IPS-11a (cell line): ENCODE measurements around the gene GNRHR.
"Not testable (repeated sequence)": the region's sequence is repeated elsewhere in the genome, so short reads cannot be mapped to it uniquely, and the experiment has no call there.

Source experiments
- H3K4me3 ChIP-seq: one replicate; pipeline ENCODE4 v1.5.1; 2013; ENCODE audit warnings: low read depth, low read length, control low read depth

The GNRHR gene

DNA sequence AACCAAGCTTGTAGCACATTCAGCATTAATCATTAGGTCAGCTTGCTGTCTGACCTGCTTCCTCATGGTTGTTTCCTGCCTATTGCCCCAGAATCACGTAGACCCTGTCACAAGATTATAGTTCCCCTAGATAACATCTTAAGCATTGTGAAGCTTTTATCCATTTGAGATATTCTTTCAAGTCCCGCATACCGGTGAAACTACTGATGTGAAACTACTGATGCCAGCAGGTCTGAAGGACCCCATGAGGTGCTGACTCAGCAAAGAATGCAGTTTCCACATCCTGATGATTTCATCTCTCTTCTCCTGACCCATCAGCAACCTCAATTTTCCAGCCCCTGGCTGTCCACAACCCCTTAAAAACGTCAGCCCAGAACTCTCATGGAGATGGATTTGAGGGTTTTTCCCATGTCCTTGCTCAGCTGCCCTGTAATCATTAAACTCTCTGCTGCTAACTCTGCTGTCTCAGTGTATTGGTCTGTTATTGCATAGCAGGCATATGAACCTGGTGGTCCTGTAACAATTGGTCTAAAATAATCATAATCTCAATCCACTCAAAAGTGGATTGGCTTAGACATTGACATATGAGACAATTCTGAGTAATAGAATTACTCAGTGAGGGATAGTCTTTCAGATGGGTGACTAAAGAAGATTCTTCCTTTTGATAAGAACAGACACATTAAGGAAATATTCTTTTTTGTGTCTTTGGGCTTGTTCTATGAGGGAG, 26.9 kb downstream of the GNRHR start:
- no peak overlapping the region for H3K4me3 ChIP-seq

DNA sequence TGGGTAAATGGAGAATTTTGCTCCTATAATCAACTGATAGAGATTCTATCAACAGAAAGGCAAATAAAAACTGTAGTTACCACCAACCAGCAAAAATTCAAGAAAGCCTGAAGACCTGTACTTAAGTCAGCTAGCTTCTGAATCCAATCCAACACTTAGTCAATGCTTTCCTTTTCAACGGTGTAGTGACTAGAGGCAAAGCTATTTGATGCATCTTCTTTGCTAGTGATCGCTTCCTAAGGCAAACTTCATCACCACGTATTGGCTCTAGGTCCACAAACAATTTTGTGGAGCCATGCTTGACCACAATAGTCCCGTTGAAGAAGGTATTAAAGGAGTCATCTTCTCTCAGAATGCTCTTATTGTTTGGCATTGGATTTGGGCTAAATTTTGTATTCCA, 28.2 kb downstream of the GNRHR start:
- no peak overlapping the region for H3K4me3 ChIP-seq

DNA sequence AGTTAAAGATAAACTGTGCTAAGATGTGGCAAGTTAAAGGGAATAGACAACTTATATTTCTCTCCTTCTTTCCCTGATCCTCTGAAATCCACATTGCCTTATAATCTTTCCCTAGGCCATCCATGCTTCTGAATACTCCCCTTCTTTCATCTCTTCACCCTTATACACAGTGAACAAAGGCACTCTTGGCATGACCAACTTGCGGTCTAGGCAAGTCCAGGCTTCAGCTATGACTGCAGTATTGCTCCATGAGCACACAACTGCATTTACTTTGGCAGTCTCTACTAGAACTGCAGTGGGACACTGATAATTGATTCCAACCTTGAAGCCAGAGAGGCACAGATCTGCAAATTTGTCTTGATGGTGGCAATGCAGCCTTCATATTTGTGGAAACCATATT, 29.1 kb downstream of the GNRHR start:
- no peak overlapping the region for H3K4me3 ChIP-seq

DNA sequence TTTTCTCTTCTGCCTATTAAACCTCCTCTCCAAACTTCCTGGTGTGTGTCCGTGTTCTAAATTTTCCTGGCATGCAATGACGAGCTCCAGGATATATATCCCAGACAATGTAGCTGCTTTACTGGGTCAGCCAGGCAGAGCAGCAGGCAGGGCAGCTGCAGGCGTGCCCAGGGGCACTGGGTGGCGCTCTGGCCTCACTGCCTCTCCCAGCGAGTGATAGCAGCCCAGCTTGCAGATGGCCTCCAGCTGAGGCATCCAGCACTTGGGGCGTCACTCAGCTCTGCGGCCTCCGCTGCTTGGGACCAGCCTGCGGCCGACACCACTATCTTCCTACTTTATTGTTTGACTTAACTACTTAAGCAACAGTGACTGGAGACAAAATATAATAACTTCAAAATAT, 30.2 kb downstream of the GNRHR start:
- no peak overlapping the region for H3K4me3 ChIP-seq

DNA sequence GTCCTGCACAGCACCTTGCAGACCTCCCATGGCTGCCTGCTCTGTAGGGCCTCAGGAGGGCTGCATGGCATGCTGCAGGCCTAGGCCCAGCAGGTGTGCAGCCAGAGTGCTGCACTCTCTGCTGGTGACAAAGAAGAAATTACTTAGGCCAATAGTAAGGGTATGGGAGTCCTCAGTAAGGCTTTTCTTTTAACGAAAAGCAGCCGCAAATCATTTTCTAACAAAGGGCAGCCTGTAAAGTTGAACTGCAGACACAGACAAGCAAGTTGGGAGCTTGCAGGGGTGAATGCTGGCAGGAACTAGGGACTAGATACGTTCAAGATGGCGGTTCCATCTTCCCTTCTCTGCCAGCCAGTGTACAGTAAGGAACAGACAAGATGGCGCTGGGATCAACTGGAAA, 30.8 kb downstream of the GNRHR start:
- H3K4me3 ChIP-seq = no peak overlapping the region

DNA sequence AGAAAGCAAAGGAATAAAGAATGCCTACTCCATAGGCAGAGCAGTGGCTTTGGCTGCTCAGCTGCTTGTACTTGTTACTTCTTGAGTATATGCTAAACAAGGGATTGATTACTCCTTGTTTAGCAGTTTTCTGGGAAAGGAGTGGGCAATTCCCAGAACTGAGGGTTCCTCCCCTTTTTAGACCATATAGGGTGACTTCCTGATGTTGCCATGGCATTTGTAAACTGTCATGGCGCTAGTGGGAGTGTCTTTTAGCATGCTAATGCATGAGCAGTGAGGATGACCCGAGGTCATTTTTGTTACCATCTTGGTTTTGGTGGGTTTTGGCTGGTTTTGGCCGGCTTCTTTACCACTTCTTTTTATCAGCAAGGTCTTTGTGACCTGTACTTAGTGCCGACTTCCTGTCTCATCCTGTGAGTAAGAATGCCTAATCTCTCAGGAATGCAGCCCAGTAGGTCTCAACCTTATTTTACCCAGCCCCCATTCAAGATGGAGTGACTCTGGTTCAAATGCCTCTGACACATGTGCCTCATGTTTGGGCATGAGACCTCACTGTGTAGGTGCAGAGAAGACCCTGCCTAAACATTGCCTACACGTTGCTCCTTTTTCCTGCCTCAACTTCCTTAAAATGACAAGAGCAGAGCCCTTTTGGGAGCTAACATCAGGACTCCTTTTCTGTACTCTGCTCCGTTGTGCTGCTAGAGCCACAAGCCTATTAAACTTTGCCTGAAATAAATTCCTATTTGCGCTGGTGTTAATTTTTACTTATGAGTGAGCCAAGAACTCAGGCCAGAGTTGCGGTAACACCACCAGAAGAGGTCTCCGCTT, 32.2 kb downstream of the GNRHR start:
- H3K4me3 ChIP-seq = no peak overlapping the region

DNA sequence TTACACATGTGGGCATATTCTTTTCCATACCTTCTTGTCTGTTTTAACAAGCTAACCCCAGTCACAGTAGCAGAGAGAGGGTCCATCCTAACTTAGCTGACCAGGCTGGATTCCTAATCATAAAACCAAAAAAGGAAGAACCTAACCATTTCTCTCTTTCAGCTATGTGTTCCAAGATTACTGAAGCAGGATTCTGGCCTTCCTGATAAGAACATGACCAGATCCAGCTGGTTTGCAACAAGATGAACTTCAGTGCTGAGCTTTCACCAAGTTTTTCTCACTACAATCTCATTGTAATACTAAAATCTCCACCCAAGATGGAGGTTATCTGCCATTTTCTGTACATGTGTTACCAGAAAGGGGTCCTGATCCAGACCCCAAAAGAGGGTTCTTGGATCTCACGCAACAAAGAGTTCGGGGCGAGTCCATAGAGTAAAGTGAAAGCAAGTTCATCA, 32.8 kb downstream of the GNRHR start:
- no peak overlapping the region for H3K4me3 ChIP-seq

DNA sequence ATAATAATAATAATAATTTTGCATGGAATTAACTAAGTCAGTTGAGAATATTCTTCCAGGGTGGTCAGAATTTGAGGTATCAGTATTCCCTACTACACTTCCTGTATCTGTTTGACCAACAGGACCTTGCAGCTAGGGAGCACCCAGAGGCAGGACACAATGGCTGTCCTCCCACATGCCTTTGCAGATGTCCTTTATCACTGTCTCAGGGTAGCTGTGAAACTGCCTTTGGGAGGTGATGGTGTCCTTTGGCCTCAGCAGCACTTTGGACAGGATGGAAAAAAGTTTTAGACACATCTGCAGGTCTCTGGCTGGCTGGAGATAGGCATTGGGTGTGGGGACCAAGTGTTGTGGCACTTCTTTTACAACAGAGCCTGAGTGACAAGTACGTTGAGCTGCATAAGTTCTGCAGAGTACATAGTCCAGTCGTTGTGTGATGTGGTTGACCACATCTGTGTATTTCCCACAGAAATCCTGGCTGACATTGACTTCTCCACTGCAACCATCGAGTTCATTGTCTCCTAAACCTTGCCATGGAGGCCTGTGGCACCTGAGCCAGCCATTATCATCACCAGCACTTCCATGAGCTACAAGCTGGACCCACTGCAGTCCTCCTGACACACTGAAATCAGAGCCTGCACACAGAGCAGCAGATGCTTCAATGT, 34.1 kb downstream of the GNRHR start:
- no peak overlapping the region for H3K4me3 ChIP-seq

DNA sequence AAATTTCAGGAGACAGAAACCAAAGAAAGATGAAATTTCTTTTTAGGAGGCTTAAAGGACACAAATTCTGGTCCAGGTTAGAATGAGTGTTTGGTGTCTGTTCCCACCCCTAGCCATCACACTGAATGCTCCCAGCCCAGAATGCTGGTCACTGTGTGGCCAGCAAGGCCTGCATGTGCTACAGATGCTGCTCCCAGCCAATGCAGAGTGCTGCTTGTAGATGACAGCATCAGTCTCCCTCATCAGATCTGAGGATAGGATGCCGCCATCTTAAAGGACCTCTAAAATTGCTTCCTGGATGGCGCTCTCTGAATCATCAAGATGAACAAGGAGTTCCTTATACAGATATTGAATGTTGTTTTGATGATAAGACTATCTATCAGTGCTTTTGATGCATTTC, 35.3 kb downstream of the GNRHR start:
- no peak overlapping the region for H3K4me3 ChIP-seq

DNA sequence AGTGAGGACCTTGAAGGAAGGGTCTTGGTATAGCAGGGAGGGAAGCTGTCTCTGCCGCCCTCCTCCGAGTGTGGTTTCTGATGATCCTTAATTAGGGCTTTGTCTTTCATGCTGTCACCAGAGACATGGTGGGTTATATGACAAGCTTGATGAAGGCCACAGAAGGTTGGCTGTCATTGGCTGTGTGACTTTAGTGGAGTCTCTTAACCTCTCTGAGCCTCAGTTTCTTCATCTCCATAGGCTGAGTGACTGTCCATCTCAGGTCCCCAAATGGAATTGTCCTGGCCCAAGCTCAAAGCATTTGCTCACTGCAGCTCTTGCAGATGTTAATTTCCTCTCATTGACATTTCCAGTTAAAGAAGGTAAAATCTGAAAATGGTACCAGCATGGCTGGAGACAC, 36.6 kb downstream of the GNRHR start:
- H3K4me3 ChIP-seq = no peak overlapping the region

DNA sequence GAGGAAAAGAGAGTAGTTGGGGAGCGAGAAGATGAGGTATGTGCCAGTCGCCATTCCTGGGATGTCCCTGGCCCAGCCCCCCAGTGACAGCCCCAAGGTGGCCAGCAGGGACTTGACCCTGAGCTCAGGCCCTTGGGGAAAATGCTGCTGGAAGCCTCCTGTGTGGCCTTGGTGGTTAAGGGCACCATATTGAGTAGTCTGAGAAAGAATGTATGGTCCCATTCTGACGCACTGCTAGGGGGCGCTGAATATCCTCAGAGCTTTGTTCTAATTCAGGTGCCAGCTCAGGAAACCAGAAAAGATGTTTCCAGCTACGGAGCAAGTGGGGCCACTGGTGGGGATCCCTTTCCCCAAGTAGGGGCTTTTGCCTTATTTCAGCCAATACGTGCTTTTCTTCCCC, 39.2 kb downstream of the GNRHR start:
- no peak overlapping the region for H3K4me3 ChIP-seq

DNA sequence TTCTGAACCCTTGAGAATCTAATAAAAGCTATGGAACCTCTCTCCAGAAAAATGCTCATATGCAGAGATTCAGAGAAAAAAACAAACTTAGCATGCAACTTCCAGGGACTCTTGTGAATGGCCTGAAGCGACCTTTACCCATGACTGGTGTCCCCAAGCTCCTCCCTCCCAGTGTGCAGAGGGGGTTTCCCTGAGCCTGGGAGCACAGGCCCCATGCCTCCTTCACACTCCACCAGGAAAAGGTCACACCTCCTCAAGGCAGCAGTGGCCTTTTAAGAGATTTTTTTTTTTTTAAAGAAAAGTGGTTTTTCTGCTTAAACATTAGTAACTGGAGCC, 40.0 kb downstream of the GNRHR start:
- no peak overlapping the region for H3K4me3 ChIP-seq

DNA sequence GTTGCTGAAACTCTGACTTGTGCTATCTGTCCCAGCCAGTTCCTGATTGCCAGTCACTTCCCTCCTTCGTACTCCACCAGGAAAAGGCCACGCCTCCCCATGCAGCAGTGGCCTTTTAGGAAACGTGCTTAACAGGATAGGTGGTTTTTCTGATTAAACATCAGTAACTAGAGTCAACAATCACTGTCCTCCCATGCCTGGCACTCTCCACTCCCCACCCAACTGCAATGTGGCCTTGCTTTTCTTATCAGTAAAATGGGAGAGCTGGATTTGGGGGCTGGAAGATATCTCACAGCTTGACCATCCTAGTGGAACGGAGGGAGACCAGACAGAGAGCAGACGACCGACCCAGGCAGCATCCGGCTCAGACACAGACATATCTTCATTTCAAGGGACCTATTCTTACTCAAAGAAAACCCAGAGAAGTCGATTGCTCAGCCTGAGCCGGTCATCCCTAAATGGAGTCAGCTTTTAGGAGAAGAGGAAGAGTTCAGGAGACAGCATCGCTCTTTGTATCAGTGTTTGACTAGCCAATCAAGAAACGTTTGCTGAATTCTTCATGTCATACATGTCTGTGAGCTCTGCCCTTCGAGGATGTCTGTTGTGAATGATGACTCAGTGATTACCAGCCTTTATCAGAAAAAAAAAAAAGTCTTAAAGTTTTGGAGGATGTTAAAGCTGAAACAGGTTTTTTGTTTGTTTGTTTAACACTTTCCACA, 40.5 kb downstream of the GNRHR start:
- H3K4me3 ChIP-seq = no peak overlapping the region

DNA sequence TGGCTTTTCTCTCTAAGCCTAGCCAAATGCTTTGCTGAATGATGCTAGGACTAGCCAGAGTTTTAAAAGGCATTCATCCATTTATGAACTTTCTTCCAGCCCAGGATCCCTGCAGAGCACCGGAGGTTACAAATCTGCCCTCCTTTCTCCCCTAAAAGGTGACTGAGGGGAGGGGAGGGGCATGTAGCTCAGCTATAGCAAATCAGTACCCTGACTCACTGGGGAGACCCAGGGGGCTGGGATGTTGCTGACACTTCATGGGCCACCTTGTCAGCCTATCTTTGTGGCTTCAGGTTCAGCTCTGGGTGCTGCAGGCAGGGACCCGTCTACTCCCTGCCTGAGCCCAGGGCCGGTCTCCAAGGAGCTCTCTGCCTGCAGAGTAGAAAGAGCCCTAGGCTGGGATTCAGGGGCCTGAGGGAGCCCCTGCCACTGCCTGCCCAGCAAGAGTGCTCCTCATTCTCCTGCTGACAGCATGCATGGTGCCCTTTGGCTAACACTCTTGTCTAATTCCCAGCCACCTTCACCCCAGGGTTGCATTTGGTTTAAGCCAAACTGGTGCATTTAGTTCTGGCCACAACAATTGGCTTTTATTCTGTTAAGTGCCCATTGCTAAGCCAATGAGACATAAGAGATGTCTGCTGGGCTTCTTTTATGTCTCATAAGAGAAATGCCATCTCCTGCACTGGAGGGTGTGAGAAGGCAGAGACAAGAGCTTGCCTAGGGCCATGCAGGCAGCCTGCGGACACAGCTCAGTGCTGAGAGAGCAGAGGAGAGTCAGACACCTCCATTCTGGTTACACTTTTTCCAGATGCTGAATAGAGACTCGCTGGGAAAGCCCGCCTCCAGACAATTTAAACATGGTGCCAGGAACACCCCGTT, 41.3 kb downstream of the GNRHR start:
- H3K4me3 ChIP-seq = no peak overlapping the region

DNA sequence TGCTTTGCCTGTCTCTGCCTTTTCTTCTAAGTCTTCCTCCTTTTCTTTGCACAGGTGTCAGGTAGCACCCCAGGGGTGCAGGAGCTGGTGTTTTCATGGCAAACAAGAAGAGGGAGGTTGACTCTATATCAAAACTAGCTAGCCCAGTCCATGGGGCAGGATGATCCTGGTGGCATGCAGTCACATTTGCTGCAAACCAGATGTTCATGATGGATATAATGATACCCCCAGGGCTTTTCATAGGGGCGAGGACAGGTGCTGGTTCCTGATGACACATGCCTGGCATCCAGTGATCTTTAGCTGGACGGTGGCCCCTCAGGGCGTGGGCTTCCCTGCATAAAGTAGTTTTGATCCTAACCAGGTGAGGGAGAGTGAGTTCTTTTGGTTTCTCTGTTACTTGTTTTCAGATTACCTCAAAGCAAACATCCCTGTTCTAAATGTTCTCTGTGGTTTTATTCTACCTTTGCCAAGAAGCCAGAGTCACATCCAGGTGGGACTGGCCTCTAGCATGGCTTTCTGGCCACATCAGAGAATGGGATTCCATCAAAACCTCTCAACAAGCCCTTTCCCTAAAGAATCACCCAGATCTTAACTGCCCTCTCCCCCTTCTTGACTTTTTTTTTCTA, 42.1 kb downstream of the GNRHR start:
- no peak overlapping the region for H3K4me3 ChIP-seq

DNA sequence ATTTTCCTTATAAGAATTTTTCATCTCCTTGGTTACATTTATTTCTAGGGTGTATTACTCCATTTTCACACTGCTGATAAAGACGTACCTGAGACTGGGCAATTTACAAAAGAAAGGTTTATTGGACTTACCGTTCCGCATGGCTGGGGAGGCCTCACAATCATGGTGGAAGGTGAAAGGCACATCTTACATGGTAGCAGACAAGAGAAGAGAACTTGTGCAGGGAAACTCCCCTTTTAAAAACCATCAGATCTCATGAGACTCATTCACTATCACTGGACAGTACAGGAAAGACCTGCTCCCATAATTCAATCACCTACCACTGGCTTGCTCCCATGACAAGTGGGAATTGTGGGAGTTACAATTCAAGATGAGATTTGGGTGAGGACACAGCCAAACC, 47.5 kb downstream of the GNRHR start:
- H3K4me3 ChIP-seq = not testable (repeated sequence)

DNA sequence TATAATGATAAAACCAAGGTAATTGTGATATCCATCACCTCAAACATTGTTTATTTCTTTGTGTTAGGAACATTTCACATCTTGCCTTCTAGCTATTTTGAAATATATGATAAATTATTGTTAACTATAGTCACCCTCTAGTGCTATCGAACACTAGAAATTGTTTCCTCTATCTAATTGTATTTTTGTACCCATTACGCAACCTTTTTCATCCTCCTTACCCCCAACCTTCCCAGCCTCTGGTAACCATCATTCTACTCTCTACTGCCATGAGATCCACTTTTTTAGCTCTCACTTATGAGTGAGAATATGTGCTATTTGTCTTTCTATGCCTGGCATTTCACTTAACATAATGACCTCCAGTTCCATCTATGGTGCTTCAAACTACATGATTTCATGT, 49.3 kb downstream of the GNRHR start:
- no peak overlapping the region for H3K4me3 ChIP-seq

DNA sequence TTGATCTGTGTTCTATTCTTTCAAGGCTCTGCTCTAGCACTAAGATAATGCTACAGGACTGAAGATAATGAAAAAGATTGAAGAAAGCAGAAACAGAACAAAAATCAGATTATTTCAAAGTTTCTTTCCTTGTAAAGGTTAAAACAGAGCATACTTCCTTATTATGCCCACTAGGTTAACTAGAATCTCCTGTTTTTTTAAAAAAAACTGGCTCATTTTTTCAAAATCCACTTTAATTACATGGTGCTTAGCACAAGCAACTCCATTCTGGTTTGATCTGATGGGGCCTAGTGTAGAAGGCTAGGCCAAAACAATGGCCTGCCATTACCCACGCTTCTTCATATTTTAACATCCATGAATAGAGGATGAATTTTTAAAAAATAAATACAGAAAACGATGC, 52.0 kb downstream of the GNRHR start:
- H3K4me3 ChIP-seq = no peak overlapping the region

DNA sequence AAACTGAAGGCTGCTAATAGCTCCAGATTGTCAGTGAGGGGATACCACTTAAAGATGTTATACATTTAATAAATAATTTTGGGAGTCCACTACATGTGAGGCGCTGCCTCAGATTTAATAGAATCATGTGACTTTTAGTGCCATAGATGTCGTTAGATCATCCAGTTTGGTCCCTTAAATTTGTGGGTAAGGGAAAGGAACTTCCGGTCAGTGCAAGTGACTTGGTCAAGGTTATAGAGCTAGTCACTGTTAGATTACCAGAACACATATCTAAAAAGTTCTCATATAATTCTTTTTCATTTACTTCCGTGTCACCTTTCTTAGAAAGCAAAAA, 52.7 kb downstream of the GNRHR start:
- peak overlapping the region; percentile 82 for H3K4me3 ChIP-seq
